SJSA1 (cell line): ENCODE measurements around the gene ZNF737. TPM values are rescaled to one million over a fixed set of nuclear protein-coding genes. Genes with fewer than 3 reads are reported as not detected.

Experiments
- total RNA-seq: library from RNA; depleted of rRNA; stranded (reverse); fragments of >200 nt; shearing (Covaris generic); gene quantifications from 2 replicates; pipeline ENCODE4 v1.2.3, GENCODE V29; 2014; rRNA removed

The ZNF737 gene
- total RNA-seq, 1 experiment from 2014 or later, result not detected

Other genes starting within 250 kb of the ZNF737 start
- not detected in 2 replicates for gene ZNF626, start 95.8 kb upstream of the ZNF737 start, total RNA-seq
- 0.84 TPM in 1 of 2 replicates, not detected in the other for gene ZNF66, start 210.5 kb upstream of the ZNF737 start, total RNA-seq